Epithelial cell of proximal tubule (primary cell): ENCODE results near the gene MAP1LC3B2. TPM values are rescaled to one million over a fixed set of nuclear protein-coding genes. Genes with fewer than 3 reads are reported as not detected.

Experiments used
- DNase-seq: peaks from one replicate; pipeline ENCODE4 v3.0.0-alpha.2; 2011; ENCODE audit warnings: low read depth
- H3K4me3 ChIP-seq: 2 replicates; pipeline ENCODE4 v1.5.1; 2011; ENCODE audit warnings: low read depth, mild to moderate bottlenecking, low read length
- CTCF ChIP-seq: conservative IDR thresholded peaks from 2 replicates; pipeline ENCODE4 v1.5.1; 2012; ENCODE audit warnings: low read depth, mild to moderate bottlenecking, low read length
- total RNA-seq: library from RNA; depleted of rRNA; stranded (reverse); fragments of >200 nt; gene quantifications from 2 replicates; pipeline ENCODE4 v1.2.3, GENCODE V29; 2015

The MAP1LC3B2 gene
- total RNA-seq, 1 donor from 2014 or later, result not detected

- no peak for DNase-seq
- H3K4me3 ChIP-seq, result peak overlapping the region; percentile 44
- TF ChIP-seq CTCF, result peak; percentile 64
Measured at GRCh38 chr12:116599285-116600136, 40.3 kb downstream of the MAP1LC3B2 start.

- no peak for TF ChIP-seq CTCF
- DNase-seq, result no peak
- H3K4me3 ChIP-seq, result no peak overlapping the region
Measured at GRCh38 chr12:116600959-116601918, 42.1 kb downstream of the MAP1LC3B2 start.

DNA sequence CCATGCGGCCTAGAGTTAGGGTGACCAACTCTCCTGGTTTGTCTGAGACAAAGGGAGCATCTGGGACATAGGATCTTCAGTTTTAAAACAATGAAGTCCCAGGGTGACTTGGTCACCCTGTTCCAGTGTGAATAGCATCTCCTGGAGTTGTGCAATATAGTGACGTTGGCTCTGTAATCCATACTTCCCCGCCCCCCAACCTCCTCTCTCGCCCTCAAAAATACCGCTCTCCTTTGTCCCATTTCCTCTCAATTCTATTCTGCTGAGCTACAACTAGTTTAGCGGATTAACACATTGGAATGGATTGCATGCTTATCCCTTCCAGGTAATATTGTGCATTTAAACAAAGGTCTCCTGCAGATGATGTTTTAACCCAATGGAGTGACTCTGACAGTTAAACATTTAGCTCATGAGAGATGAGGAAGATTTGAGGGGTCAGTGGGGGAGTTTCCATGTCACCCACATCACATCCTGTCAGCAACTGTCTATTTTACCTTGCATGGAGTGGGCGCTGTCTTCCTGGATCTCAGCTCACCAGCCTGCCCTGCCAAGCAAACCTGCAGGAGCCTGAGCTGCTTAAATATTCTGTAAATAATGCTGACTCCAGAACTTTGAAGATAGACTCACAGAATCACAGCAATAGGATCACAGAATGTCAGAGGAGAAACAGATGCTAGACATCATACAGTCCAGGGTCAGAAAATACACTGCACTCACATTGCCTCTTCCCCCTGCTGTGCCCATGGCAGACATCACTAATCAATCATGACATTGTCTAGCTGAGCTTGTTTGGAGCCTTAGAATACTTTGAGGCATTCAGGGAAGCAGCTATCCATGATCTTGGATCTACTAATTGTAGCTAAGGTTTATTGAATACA lies 43.0 kb downstream of the MAP1LC3B2 start:
- H3K4me3 ChIP-seq, result no peak overlapping the region
- TF ChIP-seq CTCF, result no peak
- no peak for DNase-seq

- DNase-seq, result no peak
- no peak overlapping the region for H3K4me3 ChIP-seq
- no peak for TF ChIP-seq CTCF
Measured at GRCh38 chr12:116603546-116604177, 44.5 kb downstream of the MAP1LC3B2 start.

DNA sequence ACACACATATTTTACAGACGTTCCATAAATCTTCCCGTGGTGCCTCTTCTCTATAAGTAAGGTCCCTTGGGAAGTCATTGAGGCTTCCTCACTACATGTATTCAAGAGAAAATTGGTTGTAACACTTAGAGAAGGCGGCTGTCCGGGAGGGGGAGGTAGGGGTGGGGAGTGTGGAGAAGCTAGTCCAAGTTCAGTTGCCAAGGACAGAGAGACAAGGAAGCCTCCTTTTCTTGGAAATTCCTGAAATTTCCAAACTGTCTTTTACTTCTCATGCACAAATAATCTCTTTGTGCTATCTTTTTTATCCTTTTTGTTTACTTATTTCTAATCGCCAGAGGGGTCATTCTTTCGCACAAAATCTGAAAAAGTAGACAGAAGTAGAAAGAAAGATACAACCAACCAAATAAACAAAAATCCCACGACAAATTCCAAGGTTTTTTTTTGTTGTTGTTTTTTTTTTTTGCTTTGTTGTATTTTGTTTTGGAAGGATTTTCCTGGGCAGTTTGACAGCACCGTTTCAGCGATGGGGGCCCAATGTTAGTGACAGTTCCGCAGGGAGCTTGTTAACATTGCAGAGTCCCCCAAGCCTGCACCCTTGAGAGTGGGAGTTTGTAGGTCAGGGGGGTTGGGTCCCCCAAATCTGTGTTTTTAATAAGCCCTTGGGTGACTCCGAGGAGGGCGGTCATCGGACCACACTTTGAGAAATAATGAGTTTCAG lies 45.2 kb downstream of the MAP1LC3B2 start:
- TF ChIP-seq CTCF, result no peak
- no peak for DNase-seq
- H3K4me3 ChIP-seq, result no peak overlapping the region
